Fibroblast of skin of abdomen (primary cell): Measurements from ENCODE around the gene TRAF3.
"Not testable (repeated sequence)": the region's sequence is repeated elsewhere in the genome, so short reads cannot be mapped to it uniquely, and the experiment has no call there.

Source experiments
- DNase-seq: peaks from one replicate; pipeline ENCODE4 v3.0.0-alpha.2; 2013

The TRAF3 gene

GRCh38 chr14:102896735-102897134 is 119.5 kb downstream of the TRAF3 start:
- DNase-seq = not testable (repeated sequence)

GRCh38 chr14:102897299-102898027 is 120.2 kb downstream of the TRAF3 start:
- no peak for DNase-seq

GRCh38 chr14:102898298-102898697 is 121.0 kb downstream of the TRAF3 start:
- no peak for DNase-seq

GRCh38 chr14:102898776-102899515 is 121.7 kb downstream of the TRAF3 start:
- DNase-seq = no peak

- no peak for DNase-seq
Measured at GRCh38 chr14:102899516-102899900, 122.3 kb downstream of the TRAF3 start.

GRCh38 chr14:102900631-102901571 is 123.7 kb downstream of the TRAF3 start:
- no peak for DNase-seq

GRCh38 chr14:102901633-102902032 is 124.4 kb downstream of the TRAF3 start:
- no peak for DNase-seq

GRCh38 chr14:102902086-102902485 is 124.8 kb downstream of the TRAF3 start:
- DNase-seq = no peak

GRCh38 chr14:102902523-102903247 is 125.4 kb downstream of the TRAF3 start:
- no peak for DNase-seq

- no peak for DNase-seq
Measured at GRCh38 chr14:102903248-102903888, 126.1 kb downstream of the TRAF3 start.

GRCh38 chr14:102903889-102904512 is 126.8 kb downstream of the TRAF3 start:
- no peak for DNase-seq

GRCh38 chr14:102905116-102906108 is 128.2 kb downstream of the TRAF3 start:
- DNase-seq = no peak

- no peak for DNase-seq
Measured at GRCh38 chr14:102906616-102907302, 129.5 kb downstream of the TRAF3 start.

GRCh38 chr14:102907303-102907844 is 130.1 kb downstream of the TRAF3 start:
- no peak for DNase-seq

- DNase-seq = no peak
Measured at GRCh38 chr14:102907980-102908730, 130.9 kb downstream of the TRAF3 start.

- no peak for DNase-seq
Measured at GRCh38 chr14:102908766-102909455, 131.7 kb downstream of the TRAF3 start.

- no peak for DNase-seq
Measured at GRCh38 chr14:102909462-102909861, 132.2 kb downstream of the TRAF3 start.

- no peak for DNase-seq
Measured at GRCh38 chr14:102909911-102910310, 132.7 kb downstream of the TRAF3 start.
